IMR-90 (cell line): ENCODE data around the gene CTNND2. TPM values are rescaled to one million over a fixed set of nuclear protein-coding genes. Genes with fewer than 3 reads are reported as not detected.

Experiments
- ATAC-seq: fragments of 200-7000 bp; cut with Tn5 transposase; 2 replicates; pipeline ENCODE4 v1.9.1; 2020; ENCODE audit warnings: low read depth, mild to moderate bottlenecking, moderate library complexity
- BruUV-seq: library from RNA; stranded (reverse); fragments of 400-500 nt; replicated peaks from 2 replicates; lab custom pipeline; 2021; lab: Mats Ljungman, UMichigan
- CTCF ChIA-PET: fragments of 300-600 bp; formaldehyde crosslinking; extraction: SDS; loops from one replicate; lab custom pipeline; 2021; ENCODE audit warnings: antibody characterized with exemption; lab: Yijun Ruan, JAX
- POLR2A ChIA-PET: fragments of 300-600 bp; sonication (Branson Sonifier 250); formaldehyde crosslinking; loops from one replicate; lab custom pipeline; 2022; ENCODE audit warnings: antibody characterized with exemption; ENCODE audit not compliant: unreplicated experiment; lab: Charles Lee
- DNase-seq: peaks from one replicate; pipeline ENCODE4 v3.0.0; 2013
- H2AFZ ChIP-seq: replicated peaks from 2 replicates; pipeline ENCODE3; 2013; ENCODE audit warnings: low read length, mild to moderate bottlenecking; ENCODE audit not compliant: poor library complexity
- H2AK5ac ChIP-seq: 2 replicates; pipeline ENCODE4 v1.6.1; 2013; ENCODE audit warnings: low read depth, low read length, inconsistent platforms
- H2AK9ac ChIP-seq: replicated peaks from 2 replicates; pipeline ENCODE3; 2013; ENCODE audit warnings: mild to moderate bottlenecking, low read depth, low read length, moderate library complexity; ENCODE audit not compliant: poor library complexity
- H2BK120ac ChIP-seq: 2 replicates; pipeline ENCODE4 v1.6.1; 2013; ENCODE audit warnings: low read depth, low read length, inconsistent platforms
- H2BK15ac ChIP-seq: 3 replicates; pipeline ENCODE4 v1.6.1; 2013; ENCODE audit warnings: low read depth, low read length, inconsistent platforms
- H2BK20ac ChIP-seq: 2 replicates; pipeline ENCODE4 v1.6.1; 2013; ENCODE audit warnings: low read depth, mild to moderate bottlenecking, inconsistent platforms, low read length, moderate library complexity
- H2BK5ac ChIP-seq: 2 replicates; pipeline ENCODE4 v1.6.1; 2013; ENCODE audit warnings: mild to moderate bottlenecking, low read depth, low read length, inconsistent platforms; ENCODE audit not compliant: poor library complexity, severe bottlenecking
- H3K14ac ChIP-seq: replicated peaks from 2 replicates; pipeline ENCODE4 v1.6.1; 2013; ENCODE audit warnings: low read depth, low read length, inconsistent platforms
- H3K18ac ChIP-seq: 2 replicates; pipeline ENCODE4 v1.6.1; 2013; ENCODE audit warnings: low read depth, low read length, control low read depth
- H3K23ac ChIP-seq: 2 replicates; pipeline ENCODE4 v1.6.1; 2013; ENCODE audit warnings: low read depth, low read length, inconsistent platforms
- H3K27ac ChIP-seq: 2 replicates; pipeline ENCODE4 v1.5.1; 2013; ENCODE audit warnings: mild to moderate bottlenecking, control low read depth, low read length; ENCODE audit not compliant: insufficient read depth
- H3K27me3 ChIP-seq: 2 replicates; pipeline ENCODE4 v1.6.1; 2013; ENCODE audit warnings: low read length; ENCODE audit not compliant: control insufficient read depth, insufficient read depth
- H3K36me3 ChIP-seq: 2 replicates; pipeline ENCODE4 v1.6.1; 2013; ENCODE audit warnings: low read length, mixed read lengths; ENCODE audit not compliant: control insufficient read depth, insufficient read depth
- H3K4ac ChIP-seq: 2 replicates; pipeline ENCODE4 v1.6.1; 2013; ENCODE audit warnings: low read depth, low read length, inconsistent platforms
- H3K4me1 ChIP-seq: 2 replicates; pipeline ENCODE4 v1.6.1; 2013; ENCODE audit warnings: low read length, mixed read lengths; ENCODE audit not compliant: control insufficient read depth, insufficient read depth
- H3K4me2 ChIP-seq: 2 replicates; pipeline ENCODE4 v1.6.1; 2013; ENCODE audit warnings: low read depth, mild to moderate bottlenecking, control low read depth, low read length, moderate library complexity
- H3K4me3 ChIP-seq: 2 replicates; pipeline ENCODE4 v1.5.1; 2013; ENCODE audit warnings: low read depth, mild to moderate bottlenecking, control low read depth, low read length, moderate library complexity; ENCODE audit not compliant: insufficient read depth
- H3K56ac ChIP-seq: 2 replicates; pipeline ENCODE4 v1.6.1; 2013; ENCODE audit warnings: low read length, inconsistent platforms; ENCODE audit not compliant: insufficient read depth; ENCODE audit errors: extremely low read depth
- H3K79me1 ChIP-seq, 2 experiments: 2 replicates each; pipeline ENCODE4 v1.6.1; 2013; ENCODE audit warnings: low read length in 2 of 2, inconsistent platforms in 1 of 2, low read depth in 1 of 2
- H3K9ac ChIP-seq: 2 replicates; pipeline ENCODE4 v1.6.1; 2013; ENCODE audit warnings: low read depth, low read length, control low read depth
- H3K9me1 ChIP-seq: 2 replicates; pipeline ENCODE4 v1.6.1; 2013; ENCODE audit warnings: low read length, inconsistent platforms; ENCODE audit not compliant: insufficient read depth
- H3K9me3 ChIP-seq: 2 replicates; pipeline ENCODE4 v1.6.1; 2013; ENCODE audit warnings: low read length; ENCODE audit not compliant: control insufficient read depth, insufficient read depth
- H4K20me1 ChIP-seq: 2 replicates; pipeline ENCODE4 v1.6.1; 2013; ENCODE audit warnings: low read length, inconsistent platforms; ENCODE audit not compliant: insufficient read depth
- H4K5ac ChIP-seq: 2 replicates; pipeline ENCODE4 v1.6.1; 2013; ENCODE audit warnings: mild to moderate bottlenecking, low read depth, low read length, control low read depth
- H4K8ac ChIP-seq, 2 experiments: 2 replicates each; pipeline ENCODE4 v1.6.1; 2013; ENCODE audit warnings: low read depth in 2 of 2, low read length in 2 of 2, control low read depth in 1 of 2, inconsistent platforms in 1 of 2
- H4K91ac ChIP-seq: 2 replicates; pipeline ENCODE4 v1.6.1; 2013; ENCODE audit warnings: low read depth, low read length, inconsistent platforms; ENCODE audit not compliant: insufficient read depth
- CHD1 ChIP-seq: IDR thresholded peaks from 2 replicates; pipeline ENCODE4 v1.6.1; 2012; ENCODE audit warnings: low read depth, low read length, improper control_type of control experiment
- CTCF ChIP-seq: conservative IDR thresholded peaks from 2 replicates; pipeline ENCODE4 v1.5.1; 2012; ENCODE audit warnings: mild to moderate bottlenecking, low read depth, low read length, improper control_type of control experiment
- ELK1 ChIP-seq: fragments of 150-350 bp; IDR thresholded peaks from 2 replicates; pipeline ENCODE4 v1.6.1; 2016; ENCODE audit warnings: low read depth, mild to moderate bottlenecking, low read length, moderate library complexity, borderline replicate concordance
- FOS ChIP-seq: fragments of 150-350 bp; IDR thresholded peaks from 2 replicates; pipeline ENCODE4 v1.6.1; 2016; ENCODE audit warnings: low read depth, low read length
- MAFK ChIP-seq: IDR thresholded peaks from 2 replicates; pipeline ENCODE4 v1.6.1; 2012; ENCODE audit warnings: low read depth, low read length, improper control_type of control experiment
- MAZ ChIP-seq: IDR thresholded peaks from 2 replicates; pipeline ENCODE4 v1.6.1; 2012; ENCODE audit warnings: low read depth, mild to moderate bottlenecking, low read length, improper control_type of control experiment, moderate library complexity, borderline replicate concordance
- NFE2L2 ChIP-seq: fragments of 150-350 bp; IDR thresholded peaks from 2 replicates; pipeline ENCODE4 v1.6.1; 2016; ENCODE audit warnings: low read depth, mild to moderate bottlenecking, low read length
- POLR2A ChIP-seq: IDR thresholded peaks from 2 replicates; pipeline ENCODE4 v1.6.1; 2012; ENCODE audit warnings: mild to moderate bottlenecking, low read depth, low read length
- RAD21 ChIP-seq: IDR thresholded peaks from 2 replicates; pipeline ENCODE4 v1.6.1; 2012; ENCODE audit warnings: low read length, improper control_type of control experiment
- RCOR1 ChIP-seq: IDR thresholded peaks from 2 replicates; pipeline ENCODE4 v1.6.1; 2012; ENCODE audit warnings: mild to moderate bottlenecking, low read length, improper control_type of control experiment; ENCODE audit not compliant: insufficient replicate concordance
- RFX5 ChIP-seq: IDR thresholded peaks from 2 replicates; pipeline ENCODE4 v1.8.0; 2012; ENCODE audit warnings: low read depth, mild to moderate bottlenecking, low read length, moderate library complexity
- SMC3 ChIP-seq: fragments of 150-350 bp; IDR thresholded peaks from 2 replicates; pipeline ENCODE4 v1.6.1; 2016; ENCODE audit warnings: low read depth, mild to moderate bottlenecking, antibody characterized with exemption, low read length, moderate library complexity
- WGBS, 2 experiments: methylation state at CpG; one replicate each; pipeline versions ENCODE4 v1.1.5 to v1.1.7; 2013; ENCODE audit warnings: missing lambda C conversion rate in 2 of 2; ENCODE audit not compliant: insufficient read length in 1 of 2; ENCODE audit errors: extremely low coverage in 2 of 2; 5-methylcytosine and 5-hydroxymethylcytosine counted together
- dilution Hi-C: fragments of 300-500 bp; cut with HindIII; formaldehyde crosslinking; loops from one replicate; pipeline ENCODE4 v1.14.3; 2018; ENCODE audit warnings: low sequenced_read_pairs; ENCODE audit not compliant: unreplicated experiment
- in situ Hi-C: fragments of 300-500 bp; cut with MboI; formaldehyde crosslinking; loops from 3 replicates; pipeline ENCODE4 v1.14.3; 2019; ENCODE audit warnings: low sequenced_read_pairs, inconsistent platforms, mixed read lengths
- intact Hi-C: fragments of 100-400 bp; cut with micrococcal nuclease; formaldehyde crosslinking; loops from 2 replicates; pipeline ENCODE4 v1.10.0; 2022
- polyA plus RNA-seq, 3 experiments: library from polyadenylated mRNA; depleted of rRNA; stranded (reverse); fragments of >200 nt; gene quantifications; 2 replicates each; pipeline ENCODE4 v1.2.3, GENCODE V29; 2012; ENCODE audit warnings: low replicate concordance in 1 of 3
- total RNA-seq: library from RNA; depleted of rRNA; stranded (reverse); fragments of >200 nt; gene quantifications from 2 replicates; pipeline ENCODE4 v1.2.3, GENCODE V29; 2012

Gene CTNND2
- total and polyA plus RNA-seq, 2 of the 4 experiments (the other 2 are of a cell fraction), result not detected

GRCh38 chr5:11385251-11385900, 518.9 kb downstream of the CTNND2 start:
- POLR2A ChIA-PET, result no interaction called here
- WGBS, 2 experiments, result 0% methylated on average over 8 of the region's 33 CpGs; no CpG with 5 or more reads in 1 of the 2 experiments
- intact Hi-C loops (no loop called here), dilution Hi-C loops (no loop called here), in situ Hi-C loops (no loop called here)
- Histone ChIP-seq H2AK9ac (no peak overlapping the region), H3K4me1 (no peaks in the 10 kb centered on the region), H2BK15ac (no peak overlapping the region), H2BK20ac (no peak overlapping the region), H3K27ac (no peak overlapping the region), H3K79me1 (no peaks in the 10 kb centered on the region), H3K23ac (no peak overlapping the region), H2BK120ac (no peak overlapping the region), H3K9me1 (no peaks in the 10 kb centered on the region), H3K9ac (no peak overlapping the region), H4K8ac (no peak overlapping the region), H3K36me3 (no peaks in the 10 kb centered on the region), H3K18ac (no peak overlapping the region), H2AK5ac (no peak overlapping the region), H3K4me2 (no peak overlapping the region), H3K27me3 (peaks cover 9% of the 10 kb centered on the region), H3K4ac (no peak overlapping the region), H2AFZ (no peak overlapping the region), H4K20me1 (no peaks in the 10 kb centered on the region), H3K4me3 (no peak overlapping the region), H4K91ac (no peak overlapping the region), H3K14ac (no peak overlapping the region), H4K5ac (no peak overlapping the region), H3K9me3 (no peaks in the 10 kb centered on the region), H2BK5ac (no peak overlapping the region), H3K56ac (no peak overlapping the region)
- TF ChIP-seq RAD21, result no peak
- TF ChIP-seq CHD1, result no peak
- no peak for TF ChIP-seq POLR2A
- no peak for TF ChIP-seq ELK1
- TF ChIP-seq SMC3, result no peak
- TF ChIP-seq RFX5, result no peak
- TF ChIP-seq NFE2L2, result no peak
- TF ChIP-seq CTCF, result no peak
- no peak for TF ChIP-seq MAFK
- TF ChIP-seq RCOR1, result no peak
- no peak for TF ChIP-seq MAZ
- TF ChIP-seq FOS, result no peak
- ATAC-seq (no peak), DNase-seq (no peak)
- CTCF ChIA-PET, result no interaction called here
- BruUV-seq, result no TSS peak
